Lower lobe of right lung (tissue), 2 donors: ENCODE data around the gene C15orf39. TPM values are rescaled to one million over a fixed set of nuclear protein-coding genes. Genes with fewer than 3 reads are reported as not detected.
"Not testable (repeated sequence)": the region's sequence is repeated elsewhere in the genome, so short reads cannot be mapped to it uniquely, and the experiment has no call there.

ENCODE experiments used
- ATAC-seq, 2 donors: fragments of 200-7000 bp; cut with Tn5 transposase; one replicate each; pipeline ENCODE4 v1.9.1; 2020 to 2022; ENCODE audit warnings: mild to moderate bottlenecking in 2 of 2, moderate library complexity in 2 of 2
- DNase-seq: peaks from one replicate; pipeline ENCODE4 v3.0.0-alpha.2; 2020
- H3K27ac ChIP-seq: fragments of 200-600 bp; one replicate; pipeline ENCODE4 v1.8.0; 2022
- H3K27me3 ChIP-seq: fragments of 200-600 bp; one replicate; pipeline ENCODE4 v1.8.0; 2022; ENCODE audit warnings: low read depth
- H3K36me3 ChIP-seq: fragments of 200-600 bp; one replicate; pipeline ENCODE4 v1.8.0; 2022; ENCODE audit warnings: mild to moderate bottlenecking
- H3K4me1 ChIP-seq: fragments of 200-600 bp; one replicate; pipeline ENCODE4 v1.8.0; 2022
- H3K4me3 ChIP-seq: fragments of 200-600 bp; one replicate; pipeline ENCODE4 v1.8.0; 2022; ENCODE audit warnings: mild to moderate bottlenecking
- H3K9me3 ChIP-seq: fragments of 200-600 bp; one replicate; pipeline ENCODE4 v1.8.0; 2022
- CTCF ChIP-seq: fragments of 200-600 bp; IDR thresholded peaks from one replicate; pipeline ENCODE4 v1.8.0; 2022; ENCODE audit warnings: antibody characterized with exemption, mild to moderate bottlenecking
- intact Hi-C: fragments of 100-400 bp; cut with DNase I; formaldehyde crosslinking; loops from one replicate; pipeline ENCODE4 v1.11.0; 2022
- total RNA-seq: library from RNA; stranded (reverse); fragmentation: NEBNext Ultra II Directional; extraction: Animal tissue kit (Norgen Biotek cat#: 25700); gene quantifications from one replicate; pipeline ENCODE4 v1.2.1, GENCODE V29; 2021
- donor health status: DM: no; HTN: yes; CAD: no; lungs with severe emphysema.

The C15orf39 gene
- total RNA-seq, 1 donor from 2014 or later = 36.3 TPM

- ATAC-seq = peak in 1 of 2 donors; percentile 17
- DNase-seq = no peak
These were observed 22.0 kb downstream of the C15orf39 start for GRCh38 chr15:75223688-75224087.

GRCh38 chr15:75224281-75224680 is 22.6 kb downstream of the C15orf39 start:
- Histone ChIP-seq H3K9me3 (no peaks in the 10 kb centered on the region), H3K4me1 (no peaks in the 10 kb centered on the region), H3K27ac (no peak overlapping the region), H3K27me3 (no peaks in the 10 kb centered on the region), H3K4me3 (no peak overlapping the region), H3K36me3 (no peaks in the 10 kb centered on the region)
- no peak for TF ChIP-seq CTCF
- intact Hi-C loops = no loop called here
- ATAC-seq (peak; percentile 7 to 34), DNase-seq (no peak)

More at GRCh38 chr15:75223688-75224087, 22.0 kb downstream of the C15orf39 start:
- no peaks in the 10 kb centered on the region for H3K4me1 ChIP-seq
- H3K9me3 ChIP-seq = no peaks in the 10 kb centered on the region
- H3K27ac ChIP-seq = no peak overlapping the region
- H3K4me3 ChIP-seq = no peak overlapping the region
- intact Hi-C loops = no loop called here
- H3K36me3 ChIP-seq = no peaks in the 10 kb centered on the region
- no peak for TF ChIP-seq CTCF
- no peaks in the 10 kb centered on the region for H3K27me3 ChIP-seq

- H3K4me3 ChIP-seq, H3K27me3 ChIP-seq, intact Hi-C loops, H3K36me3 ChIP-seq, H3K9me3 ChIP-seq, DNase-seq, H3K27ac ChIP-seq, H3K4me1 ChIP-seq: not testable (repeated sequence)
- ATAC-seq = peak; percentile 18 to 37
These were observed 23.6 kb downstream of the C15orf39 start for GRCh38 chr15:75225102-75225836.

- H3K27me3 ChIP-seq = no peaks in the 10 kb centered on the region
- no peak for TF ChIP-seq CTCF
- H3K4me3 ChIP-seq = no peak overlapping the region
- no peaks in the 10 kb centered on the region for H3K36me3 ChIP-seq
- DNase-seq (no peak), ATAC-seq (no peak)
- no peak overlapping the region for H3K27ac ChIP-seq
- intact Hi-C loops = no loop called here
- no peaks in the 10 kb centered on the region for H3K9me3 ChIP-seq
- no peaks in the 10 kb centered on the region for H3K4me1 ChIP-seq
These were observed 24.5 kb downstream of the C15orf39 start for GRCh38 chr15:75225951-75226732.

- H3K36me3 ChIP-seq, H3K4me3 ChIP-seq, H3K4me1 ChIP-seq, H3K27me3 ChIP-seq, DNase-seq, H3K9me3 ChIP-seq, intact Hi-C loops, ATAC-seq, H3K27ac ChIP-seq: not testable (repeated sequence)
These were observed 25.4 kb downstream of the C15orf39 start for GRCh38 chr15:75227112-75227511.

GRCh38 chr15:75227663-75228280 is 26.1 kb downstream of the C15orf39 start:
- Histone ChIP-seq H3K27ac (no peak overlapping the region), H3K9me3 (no peaks in the 10 kb centered on the region), H3K4me3 (no peak overlapping the region), H3K36me3 (no peaks in the 10 kb centered on the region), H3K4me1 (no peaks in the 10 kb centered on the region), H3K27me3 (peaks cover 4% of the 10 kb centered on the region)
- no peak for DNase-seq
- ATAC-seq = no peak
- TF ChIP-seq CTCF = no peak
- intact Hi-C loops = no loop called here
